Left lung (tissue), 10 donors: ENCODE data around the gene AP1S3. TPM values are rescaled to one million over a fixed set of nuclear protein-coding genes. Genes with fewer than 3 reads are reported as not detected.

Experiments used
- ATAC-seq: fragments of 200-7000 bp; cut with Tn5 transposase; one replicate; pipeline ENCODE4 v1.9.1; 2020; ENCODE audit warnings: moderate library complexity
- DNase-seq, 4 donors: peaks; one replicate each; pipeline ENCODE4 v3.0.0-alpha.2; 2013 to 2020
- H3K27ac ChIP-seq, 2 donors: fragments of 200-600 bp; sonication (generic) in 1 of 2; one replicate each; pipeline versions ENCODE4 v1.5.0 to v1.8.0; 2020 to 2021
- H3K27me3 ChIP-seq, 2 donors: fragments of 200-600 bp; sonication (generic) in 1 of 2; one replicate each; pipeline versions ENCODE4 v1.5.0 to v1.8.0; 2020 to 2021
- H3K36me3 ChIP-seq, 2 donors: fragments of 200-600 bp; sonication (generic) in 1 of 2; one replicate each; pipeline versions ENCODE4 v1.5.0 to v1.8.0; 2020 to 2021
- H3K4me1 ChIP-seq, 2 donors: fragments of 200-600 bp; one replicate each; pipeline ENCODE4 v1.8.0; 2021
- H3K4me3 ChIP-seq, 2 donors: fragments of 200-600 bp; sonication (generic) in 1 of 2; one replicate each; pipeline versions ENCODE4 v1.5.0 to v1.8.0; 2020 to 2021; ENCODE audit warnings: mild to moderate bottlenecking in 1 of 2
- H3K9me3 ChIP-seq, 2 donors: fragments of 200-600 bp; sonication (generic) in 1 of 2; one replicate each; pipeline versions ENCODE4 v1.5.0 to v1.8.0; 2020 to 2021
- CTCF ChIP-seq, 2 donors: fragments of 200-600 bp; sonication (generic) in 1 of 2; IDR thresholded peaks; one replicate each; pipeline versions ENCODE4 v1.5.0 to v1.8.0; 2021; ENCODE audit warnings: antibody characterized with exemption in 2 of 2
- intact Hi-C, 2 donors: fragments of 100-400 bp; cut with DNase I; formaldehyde crosslinking; loops; one replicate each; pipeline versions ENCODE4 v1.11.2 to v1.14.2; 2022
- polyA plus RNA-seq, 6 donors: library from polyadenylated mRNA; unstranded; fragments of 120-200 nt; gene quantifications; one replicate each; pipeline ENCODE4 v1.2.1, GENCODE V29; 2013; ENCODE audit not compliant: insufficient read length in 6 of 6
- total RNA-seq, 2 donors: library from RNA; stranded (reverse); fragmentation: NEBNext Ultra II Directional; extraction: Animal tissue kit (Norgen Biotek cat#: 25700); gene quantifications; one replicate each; pipeline ENCODE4 v1.2.1, GENCODE V29; 2021
- donor health status: DM: no; HTN: yes; CAD: no.
- donor health status: DM: no; HTN: no; CAD: no.

Gene AP1S3
- total and polyA plus RNA-seq, 8 donors: 4.3 to 23.4 (median 5.6) TPM

GRCh38 chr2:223811757-223812156, 25.6 kb downstream of the AP1S3 start:
- Histone ChIP-seq H3K27ac (no peak overlapping the region), H3K36me3 (no peaks in the 10 kb centered on the region), H3K27me3 (no peaks in the 10 kb centered on the region), H3K9me3 (no peaks in the 10 kb centered on the region), H3K4me3 (no peak overlapping the region), H3K4me1 (no peaks in the 10 kb centered on the region)
- no peak for ATAC-seq
- intact Hi-C loops: no loop called here
- DNase-seq: no peak
- TF ChIP-seq CTCF (IDR thresholded peaks at IDR 0.05): no peak

GRCh38 chr2:223805008-223805407, 32.4 kb downstream of the AP1S3 start:
- Histone ChIP-seq H3K27ac (no peak overlapping the region), H3K4me3 (no peak overlapping the region), H3K9me3 (no peaks in the 10 kb centered on the region), H3K36me3 (no peaks in the 10 kb centered on the region), H3K27me3 (no peaks in the 10 kb centered on the region), H3K4me1 (no peaks in the 10 kb centered on the region)
- ATAC-seq (peak; percentile 61), DNase-seq (no peak)
- no peak for TF ChIP-seq CTCF (IDR thresholded peaks at IDR 0.05)
- intact Hi-C loops: no loop called here

GRCh38 chr2:223801736-223802135, 35.6 kb downstream of the AP1S3 start:
- H3K4me1 ChIP-seq: no peaks in the 10 kb centered on the region
- intact Hi-C loops: no loop called here
- no peaks in the 10 kb centered on the region for H3K27me3 ChIP-seq
- H3K9me3 ChIP-seq: no peaks in the 10 kb centered on the region
- DNase-seq (no peak), ATAC-seq (no peak)
- H3K27ac ChIP-seq: no peak overlapping the region
- no peak overlapping the region for H3K4me3 ChIP-seq
- no peaks in the 10 kb centered on the region for H3K36me3 ChIP-seq
- no peak for TF ChIP-seq CTCF (IDR thresholded peaks at IDR 0.05)

GRCh38 chr2:223800908-223801307, 36.5 kb downstream of the AP1S3 start:
- Histone ChIP-seq H3K27ac (no peak overlapping the region), H3K4me1 (no peaks in the 10 kb centered on the region), H3K4me3 (no peak overlapping the region), H3K9me3 (no peaks in the 10 kb centered on the region), H3K27me3 (no peaks in the 10 kb centered on the region), H3K36me3 (no peaks in the 10 kb centered on the region)
- DNase-seq (no peak), ATAC-seq (no peak)
- no peak for TF ChIP-seq CTCF (IDR thresholded peaks at IDR 0.05)
- intact Hi-C loops: no loop called here

GRCh38 chr2:223797811-223798721, 39.3 kb downstream of the AP1S3 start:
- Histone ChIP-seq H3K9me3 (no peaks in the 10 kb centered on the region), H3K27ac (no peak overlapping the region), H3K36me3 (no peaks in the 10 kb centered on the region), H3K4me1 (no peaks in the 10 kb centered on the region), H3K27me3 (no peaks in the 10 kb centered on the region), H3K4me3 (no peak overlapping the region)
- TF ChIP-seq CTCF (IDR thresholded peaks at IDR 0.05): peak in 1 of 2 donors; percentile 43
- intact Hi-C loops: no loop called here
- peak in 2 of 4 donors; percentile 28 to 46 for DNase-seq
- peak; percentile 77 for ATAC-seq
